Measurements from ENCODE around the gene YARS1. TPM values are rescaled to one million over a fixed set of nuclear protein-coding genes. Genes with fewer than 3 reads are reported as not detected.

YARS1 gene
- total RNA-seq, 1 donor from 2014 or later, result 219 TPM

- Mint-ChIP-seq H3K27me3 (ENCODE audit: low read depth, unreplicated experiment) (no peaks in the 10 kb centered on the region), H3K27ac (ENCODE audit: unreplicated experiment) (no peak overlapping the region), H3K36me3 (ENCODE audit: low read depth, unreplicated experiment) (peaks cover 8% of the 10 kb centered on the region), H3K4me1 (ENCODE audit: low read depth, unreplicated experiment) (peaks cover 2% of the 10 kb centered on the region), H3K9me3 (ENCODE audit: unreplicated experiment) (peaks cover 2% of the 10 kb centered on the region), H3K4me3 (ENCODE audit: unreplicated experiment) (no peak overlapping the region)
- no peaks in the 10 kb centered on the region for H3K36me3 ChIP-seq (ENCODE audit: insufficient read depth, low read length)
- no peak overlapping the region for H3K4me2 ChIP-seq (ENCODE audit: low read length)
- H3K4me1 ChIP-seq (ENCODE audit: insufficient read depth, low read length), result peaks cover 2% of the 10 kb centered on the region
- H3K9ac ChIP-seq (ENCODE audit: low read length), result no peak overlapping the region
- H3K79me2 ChIP-seq (ENCODE audit: insufficient read depth, low read length), result peaks cover 4% of the 10 kb centered on the region
- no peaks in the 10 kb centered on the region for H3K27me3 ChIP-seq (ENCODE audit: insufficient read depth, low read length)
- no peaks in the 10 kb centered on the region for H3K9me3 ChIP-seq (ENCODE audit: insufficient read depth, low read depth, low read length)
- no peak for FAIRE-seq
- DNase-seq (ENCODE audit: low read depth), result no peak
- H4K20me1 ChIP-seq (ENCODE audit: insufficient read depth, low read length), result peaks cover 40% of the 10 kb centered on the region
- H3K4me3 ChIP-seq (ENCODE audit: insufficient read depth, low read depth, low read length), result no peak overlapping the region
- TF ChIP-seq CTCF (IDR thresholded peaks at IDR 0.05; ENCODE audit: insufficient read depth, low read depth, low read length) (no peak), EZH2 (IDR thresholded peaks at IDR 0.05; ENCODE audit: insufficient read depth, low read length) (no peak)
- H2AFZ ChIP-seq (ENCODE audit: low read depth, low read length), result no peak overlapping the region
- H3K27ac ChIP-seq (ENCODE audit: low read depth, low read length), result no peak overlapping the region
These were observed 68.8 kb downstream of the YARS1 start for GRCh38 chr1:32748348-32748747.

GRCh38 chr1:32746130-32746529 is 71.0 kb downstream of the YARS1 start:
- Histone ChIP-seq H3K9ac (ENCODE audit: low read length) (no peak overlapping the region), H4K20me1 (ENCODE audit: insufficient read depth, low read length) (peaks cover 41% of the 10 kb centered on the region), H3K79me2 (ENCODE audit: insufficient read depth, low read length) (peaks cover 4% of the 10 kb centered on the region), H3K27ac (ENCODE audit: low read depth, low read length) (no peak overlapping the region), H3K4me3 (ENCODE audit: insufficient read depth, low read depth, low read length) (no peak overlapping the region), H3K4me2 (ENCODE audit: low read length) (no peak overlapping the region), H3K36me3 (ENCODE audit: insufficient read depth, low read length) (no peaks in the 10 kb centered on the region), H3K4me1 (ENCODE audit: insufficient read depth, low read length) (peaks cover 19% of the 10 kb centered on the region), H3K9me3 (ENCODE audit: insufficient read depth, low read depth, low read length) (no peaks in the 10 kb centered on the region), H3K27me3 (ENCODE audit: insufficient read depth, low read length) (no peaks in the 10 kb centered on the region), H2AFZ (ENCODE audit: low read depth, low read length) (no peak overlapping the region)
- Mint-ChIP-seq H3K27ac (ENCODE audit: unreplicated experiment) (no peak overlapping the region), H3K9me3 (ENCODE audit: unreplicated experiment) (no peaks in the 10 kb centered on the region), H3K4me1 (ENCODE audit: low read depth, unreplicated experiment) (peaks cover 6% of the 10 kb centered on the region), H3K36me3 (ENCODE audit: low read depth, unreplicated experiment) (peaks cover 8% of the 10 kb centered on the region), H3K27me3 (ENCODE audit: low read depth, unreplicated experiment) (no peaks in the 10 kb centered on the region), H3K4me3 (ENCODE audit: unreplicated experiment) (no peak overlapping the region)
- FAIRE-seq (no peak), DNase-seq (ENCODE audit: low read depth) (no peak)
- TF ChIP-seq CTCF (IDR thresholded peaks at IDR 0.05; ENCODE audit: insufficient read depth, low read depth, low read length), result no peak
- no peak for TF ChIP-seq EZH2 (IDR thresholded peaks at IDR 0.05; ENCODE audit: insufficient read depth, low read length)

GRCh38 chr1:32744071-32744425 is 73.1 kb downstream of the YARS1 start:
- Mint-ChIP-seq H3K9me3 (ENCODE audit: unreplicated experiment) (no peaks in the 10 kb centered on the region), H3K27me3 (ENCODE audit: low read depth, unreplicated experiment) (no peaks in the 10 kb centered on the region), H3K4me3 (ENCODE audit: unreplicated experiment) (peak overlapping the region; percentile 41), H3K4me1 (ENCODE audit: low read depth, unreplicated experiment) (peaks cover 6% of the 10 kb centered on the region), H3K27ac (ENCODE audit: unreplicated experiment) (no peak overlapping the region), H3K36me3 (ENCODE audit: low read depth, unreplicated experiment) (peaks cover 7% of the 10 kb centered on the region)
- H3K27me3 ChIP-seq (ENCODE audit: insufficient read depth, low read length), result no peaks in the 10 kb centered on the region
- peaks cover 29% of the 10 kb centered on the region for H4K20me1 ChIP-seq (ENCODE audit: insufficient read depth, low read length)
- TF ChIP-seq EZH2 (IDR thresholded peaks at IDR 0.05; ENCODE audit: insufficient read depth, low read length) (no peak), CTCF (IDR thresholded peaks at IDR 0.05; ENCODE audit: insufficient read depth, low read depth, low read length) (no peak)
- no peak for FAIRE-seq
- H2AFZ ChIP-seq (ENCODE audit: low read depth, low read length), result no peak overlapping the region
- no peak overlapping the region for H3K27ac ChIP-seq (ENCODE audit: low read depth, low read length)
- H3K9me3 ChIP-seq (ENCODE audit: insufficient read depth, low read depth, low read length), result no peaks in the 10 kb centered on the region
- H3K4me1 ChIP-seq (ENCODE audit: insufficient read depth, low read length), result peaks cover 22% of the 10 kb centered on the region
- H3K36me3 ChIP-seq (ENCODE audit: insufficient read depth, low read length), result no peaks in the 10 kb centered on the region
- no peak overlapping the region for H3K4me2 ChIP-seq (ENCODE audit: low read length)
- H3K79me2 ChIP-seq (ENCODE audit: insufficient read depth, low read length), result peaks cover 4% of the 10 kb centered on the region
- H3K9ac ChIP-seq (ENCODE audit: low read length), result no peak overlapping the region
- no peak overlapping the region for H3K4me3 ChIP-seq (ENCODE audit: insufficient read depth, low read depth, low read length)
- no peak for DNase-seq (ENCODE audit: low read depth)

Measured in astrocyte (in vitro differentiated cells and primary cell).